Measurements from ENCODE around the gene BRF1.

The BRF1 gene

DNA sequence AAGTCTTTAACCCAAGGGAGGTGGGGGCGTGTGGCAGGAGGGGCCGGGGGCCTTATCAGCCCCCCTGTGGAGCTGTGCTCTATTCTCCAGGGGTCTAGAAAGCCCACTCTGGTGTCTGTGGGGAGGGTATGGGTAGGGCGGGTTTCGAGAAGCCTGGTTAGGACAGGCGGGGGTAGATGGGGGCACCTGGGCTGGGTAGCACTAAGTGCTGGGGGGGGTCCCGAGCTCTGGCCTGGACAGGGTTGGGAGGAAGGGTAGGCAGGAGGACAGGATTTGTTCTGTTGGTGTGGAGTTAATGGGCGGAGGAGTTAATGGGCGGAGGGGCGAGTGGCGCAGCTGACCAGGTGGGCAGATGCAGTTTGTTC, 15.8 kb upstream of the BRF1 start:
- no peak overlapping the region for H3K4me2 ChIP-seq (ENCODE audit: low read depth, low read length, poor library complexity, severe bottlenecking)
- no peak overlapping the region for H3K27ac ChIP-seq (ENCODE audit: low read depth, low read length)
- no peaks in the 10 kb centered on the region for H3K36me3 ChIP-seq (ENCODE audit: low read length)
- H3K79me2 ChIP-seq (ENCODE audit: insufficient read depth, low read length) = no peaks in the 10 kb centered on the region; the same call in 1 of the 2 replicates
- H3K9me2 ChIP-seq (replicated peaks; ENCODE audit: insufficient read depth, low read length) = no peaks in the 10 kb centered on the region
- no peak overlapping the region for H2AFZ ChIP-seq (ENCODE audit: low read depth, low read length, severe bottlenecking)
- TF ChIP-seq EZH2phosphoT487 (conservative IDR thresholded peaks at IDR 0.05; ENCODE audit: low read length) = no peak
- TF ChIP-seq, protein P1, sequence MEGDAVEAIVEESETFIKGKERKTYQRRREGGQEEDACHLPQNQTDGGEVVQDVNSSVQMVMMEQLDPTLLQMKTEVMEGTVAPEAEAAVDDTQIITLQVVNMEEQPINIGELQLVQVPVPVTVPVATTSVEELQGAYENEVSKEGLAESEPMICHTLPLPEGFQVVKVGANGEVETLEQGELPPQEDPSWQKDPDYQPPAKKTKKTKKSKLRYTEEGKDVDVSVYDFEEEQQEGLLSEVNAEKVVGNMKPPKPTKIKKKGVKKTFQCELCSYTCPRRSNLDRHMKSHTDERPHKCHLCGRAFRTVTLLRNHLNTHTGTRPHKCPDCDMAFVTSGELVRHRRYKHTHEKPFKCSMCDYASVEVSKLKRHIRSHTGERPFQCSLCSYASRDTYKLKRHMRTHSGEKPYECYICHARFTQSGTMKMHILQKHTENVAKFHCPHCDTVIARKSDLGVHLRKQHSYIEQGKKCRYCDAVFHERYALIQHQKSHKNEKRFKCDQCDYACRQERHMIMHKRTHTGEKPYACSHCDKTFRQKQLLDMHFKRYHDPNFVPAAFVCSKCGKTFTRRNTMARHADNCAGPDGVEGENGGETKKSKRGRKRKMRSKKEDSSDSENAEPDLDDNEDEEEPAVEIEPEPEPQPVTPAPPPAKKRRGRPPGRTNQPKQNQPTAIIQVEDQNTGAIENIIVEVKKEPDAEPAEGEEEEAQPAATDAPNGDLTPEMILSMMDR (IDR thresholded peaks at IDR 0.05; ENCODE audit: insufficient read depth, low read length, poor library complexity, severe bottlenecking) = no peak
- H3K4me3 ChIP-seq (ENCODE audit: insufficient read depth, low read length, poor library complexity, severe bottlenecking) = no peak overlapping the region
- H3K9me3 ChIP-seq (ENCODE audit: insufficient read depth, low read length) = no peaks in the 10 kb centered on the region
- H4K20me1 ChIP-seq (ENCODE audit: low read depth, low read length) = no peaks in the 10 kb centered on the region
- H3K9ac ChIP-seq (ENCODE audit: low read length) = no peak overlapping the region
- no peaks in the 10 kb centered on the region for H3K27me3 ChIP-seq (ENCODE audit: low read length)
- peaks cover 8% of the 10 kb centered on the region; the same call in 1 of the 2 replicates for H3F3A ChIP-seq (ENCODE audit: insufficient read depth)

DNA sequence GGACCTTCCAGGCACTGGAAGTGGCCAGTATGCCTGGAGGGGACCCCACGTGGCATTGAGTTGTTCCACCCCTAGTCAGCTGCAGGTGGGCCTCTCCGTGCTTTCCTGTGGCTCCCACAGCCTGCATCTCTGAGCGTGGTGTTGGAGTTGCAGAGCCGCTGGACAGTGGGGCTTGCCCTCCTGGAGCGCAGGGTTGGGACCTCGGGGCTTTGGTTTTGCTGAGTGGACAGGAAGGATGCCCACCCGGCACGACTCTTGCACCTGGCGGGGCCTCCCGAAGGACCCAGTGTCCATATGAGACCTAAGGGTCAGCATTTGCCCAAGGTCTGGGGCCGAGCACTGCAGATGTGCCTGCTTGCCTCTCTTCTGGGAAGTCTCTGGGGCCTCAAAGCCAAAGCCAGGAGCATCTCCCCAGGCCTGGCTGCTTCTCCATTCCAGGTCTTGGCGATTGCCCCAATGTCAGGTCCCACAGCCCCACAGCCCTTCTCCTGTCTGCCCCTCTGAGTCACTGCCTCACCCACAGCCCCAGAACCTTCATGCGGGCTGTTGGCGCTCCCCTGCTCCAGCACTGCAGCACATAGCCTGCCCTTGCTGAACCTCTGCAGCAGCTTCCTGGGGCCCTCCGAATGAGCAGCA, 15.3 kb upstream of the BRF1 start:
- H4K20me1 ChIP-seq (ENCODE audit: low read depth, low read length) = no peaks in the 10 kb centered on the region
- no peak overlapping the region for H3K4me3 ChIP-seq (ENCODE audit: insufficient read depth, low read length, poor library complexity, severe bottlenecking)
- no peak overlapping the region for H2AFZ ChIP-seq (ENCODE audit: low read depth, low read length, severe bottlenecking)
- peaks cover 8% of the 10 kb centered on the region; the same call in 1 of the 2 replicates for H3F3A ChIP-seq (ENCODE audit: insufficient read depth)
- H3K27ac ChIP-seq (ENCODE audit: low read depth, low read length) = no peak overlapping the region
- H3K9ac ChIP-seq (ENCODE audit: low read length) = no peak overlapping the region
- H3K4me2 ChIP-seq (ENCODE audit: low read depth, low read length, poor library complexity, severe bottlenecking) = peak overlapping the region; percentile 62
- H3K9me3 ChIP-seq (ENCODE audit: insufficient read depth, low read length) = no peaks in the 10 kb centered on the region
- TF ChIP-seq, protein P1 (IDR thresholded peaks at IDR 0.05; ENCODE audit: insufficient read depth, low read length, poor library complexity, severe bottlenecking) = no peak
- TF ChIP-seq EZH2phosphoT487 (conservative IDR thresholded peaks at IDR 0.05; ENCODE audit: low read length) = no peak
- H3K36me3 ChIP-seq (ENCODE audit: low read length) = no peaks in the 10 kb centered on the region
- H3K27me3 ChIP-seq (ENCODE audit: low read length) = no peaks in the 10 kb centered on the region
- H3K79me2 ChIP-seq (ENCODE audit: insufficient read depth, low read length) = no peaks in the 10 kb centered on the region; the same call in 1 of the 2 replicates
- no peaks in the 10 kb centered on the region for H3K9me2 ChIP-seq (replicated peaks; ENCODE audit: insufficient read depth, low read length)

DNA sequence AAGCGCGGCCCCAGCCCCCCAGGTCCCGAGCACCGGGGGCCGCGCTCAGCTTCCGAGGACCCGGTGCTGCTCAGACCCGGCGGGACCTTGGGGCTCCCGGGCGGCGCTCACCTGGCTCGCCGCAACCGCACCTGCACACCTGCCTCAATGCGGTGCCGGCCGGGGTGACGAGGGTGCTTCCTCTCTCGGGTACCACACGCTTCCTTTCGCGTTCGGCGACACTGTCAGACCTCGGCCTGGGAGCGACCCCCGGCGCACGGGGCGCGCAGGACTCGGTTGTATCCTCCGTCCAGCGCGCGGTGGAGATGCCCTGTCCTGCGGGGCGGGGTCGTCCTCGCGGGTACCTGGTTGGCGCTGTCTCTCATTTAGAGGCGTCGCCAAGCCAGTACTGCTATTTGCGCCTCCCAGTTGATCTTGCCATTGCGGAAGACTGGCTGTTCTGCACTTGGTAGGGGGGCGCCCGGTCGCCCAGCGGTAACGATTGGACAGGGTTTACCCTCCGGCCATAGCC, 14.5 kb upstream of the BRF1 start:
- peaks cover 8% of the 10 kb centered on the region; the same call in 1 of the 2 replicates for H3F3A ChIP-seq (ENCODE audit: insufficient read depth)
- H3K36me3 ChIP-seq (ENCODE audit: low read length) = no peaks in the 10 kb centered on the region
- H3K4me2 ChIP-seq (ENCODE audit: low read depth, low read length, poor library complexity, severe bottlenecking) = peak overlapping the region; percentile 62
- H2AFZ ChIP-seq (ENCODE audit: low read depth, low read length, severe bottlenecking) = no peak overlapping the region
- no peaks in the 10 kb centered on the region; the same call in 1 of the 2 replicates for H3K79me2 ChIP-seq (ENCODE audit: insufficient read depth, low read length)
- H3K9me2 ChIP-seq (replicated peaks; ENCODE audit: insufficient read depth, low read length) = no peaks in the 10 kb centered on the region
- H3K27ac ChIP-seq (ENCODE audit: low read depth, low read length) = no peak overlapping the region
- TF ChIP-seq, protein P1 (IDR thresholded peaks at IDR 0.05; ENCODE audit: insufficient read depth, low read length, poor library complexity, severe bottlenecking) = no peak
- TF ChIP-seq EZH2phosphoT487 (conservative IDR thresholded peaks at IDR 0.05; ENCODE audit: low read length) = no peak
- H3K27me3 ChIP-seq (ENCODE audit: low read length) = no peaks in the 10 kb centered on the region
- H4K20me1 ChIP-seq (ENCODE audit: low read depth, low read length) = no peaks in the 10 kb centered on the region
- peak overlapping the region; percentile 59 for H3K4me3 ChIP-seq (ENCODE audit: insufficient read depth, low read length, poor library complexity, severe bottlenecking)
- H3K9ac ChIP-seq (ENCODE audit: low read length) = peak overlapping the region; percentile 49
- H3K9me3 ChIP-seq (ENCODE audit: insufficient read depth, low read length) = no peaks in the 10 kb centered on the region

Measured in SU-DHL-6 (cell line).